ENCODE measurements around the gene PKNOX2.

The PKNOX2 gene

DNA sequence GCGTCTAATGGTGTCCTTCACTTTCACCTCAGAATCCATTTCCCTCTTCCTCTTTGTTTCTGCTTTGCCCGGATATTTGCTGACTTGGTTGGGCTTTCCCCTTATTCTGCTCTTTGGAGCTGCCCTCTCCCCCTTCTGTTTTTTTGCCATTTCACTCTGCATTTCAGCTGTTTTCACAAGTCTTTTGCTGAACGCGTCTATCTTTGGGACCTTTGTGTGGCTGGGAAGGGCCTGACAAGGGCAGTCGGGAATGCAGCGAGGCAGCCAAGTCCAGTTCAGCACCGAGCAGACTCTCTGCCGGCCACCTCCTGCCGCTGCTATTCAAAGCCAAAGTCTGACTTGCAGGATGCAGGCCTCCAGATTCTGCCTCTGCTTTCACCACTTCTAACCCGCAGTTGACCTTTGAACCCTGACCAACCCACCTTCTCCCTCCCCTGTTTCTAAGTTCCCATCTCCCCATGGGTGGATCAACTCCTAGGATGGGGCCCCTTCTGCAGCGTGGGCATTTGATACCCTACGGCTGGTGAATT lies 293.3 kb downstream of the PKNOX2 start:
- Histone ChIP-seq H3K9ac (ENCODE audit: low read depth, low read length) (no peak overlapping the region), H3K27me3 (ENCODE audit: insufficient read depth, low read length) (no peaks in the 10 kb centered on the region), H3K4me3 (ENCODE audit: low read length) (no peak overlapping the region), H3K9me3 (ENCODE audit: insufficient read depth, low read depth, low read length) (no peaks in the 10 kb centered on the region), H3K4me1 (ENCODE audit: insufficient read depth, low read length) (peaks cover 6% of the 10 kb centered on the region), H3K27ac (ENCODE audit: low read depth, low read length) (peak overlapping the region; percentile 20; the same call in 1 of the 2 replicates), H3K36me3 (ENCODE audit: insufficient read depth, low read length) (no peaks in the 10 kb centered on the region; the same call in 1 of the 2 replicates)
- 55% methylated on average over 12 of the region's 12 CpGs for WGBS

- H3K4me3 ChIP-seq (ENCODE audit: low read length) = no peak overlapping the region
- 89% methylated on average over 6 of the region's 6 CpGs for WGBS
- H3K27me3 ChIP-seq (ENCODE audit: insufficient read depth, low read length) = no peaks in the 10 kb centered on the region
- H3K9ac ChIP-seq (ENCODE audit: low read depth, low read length) = no peak overlapping the region
- H3K27ac ChIP-seq (ENCODE audit: low read depth, low read length) = no peak overlapping the region
- no peaks in the 10 kb centered on the region; the same call in 1 of the 2 replicates for H3K36me3 ChIP-seq (ENCODE audit: insufficient read depth, low read length)
- peaks cover 19% of the 10 kb centered on the region for H3K4me1 ChIP-seq (ENCODE audit: insufficient read depth, low read length)
- H3K9me3 ChIP-seq (ENCODE audit: insufficient read depth, low read depth, low read length) = no peaks in the 10 kb centered on the region
Observed at GRCh38 chr11:125460275-125460674, 295.7 kb downstream of the PKNOX2 start.

DNA sequence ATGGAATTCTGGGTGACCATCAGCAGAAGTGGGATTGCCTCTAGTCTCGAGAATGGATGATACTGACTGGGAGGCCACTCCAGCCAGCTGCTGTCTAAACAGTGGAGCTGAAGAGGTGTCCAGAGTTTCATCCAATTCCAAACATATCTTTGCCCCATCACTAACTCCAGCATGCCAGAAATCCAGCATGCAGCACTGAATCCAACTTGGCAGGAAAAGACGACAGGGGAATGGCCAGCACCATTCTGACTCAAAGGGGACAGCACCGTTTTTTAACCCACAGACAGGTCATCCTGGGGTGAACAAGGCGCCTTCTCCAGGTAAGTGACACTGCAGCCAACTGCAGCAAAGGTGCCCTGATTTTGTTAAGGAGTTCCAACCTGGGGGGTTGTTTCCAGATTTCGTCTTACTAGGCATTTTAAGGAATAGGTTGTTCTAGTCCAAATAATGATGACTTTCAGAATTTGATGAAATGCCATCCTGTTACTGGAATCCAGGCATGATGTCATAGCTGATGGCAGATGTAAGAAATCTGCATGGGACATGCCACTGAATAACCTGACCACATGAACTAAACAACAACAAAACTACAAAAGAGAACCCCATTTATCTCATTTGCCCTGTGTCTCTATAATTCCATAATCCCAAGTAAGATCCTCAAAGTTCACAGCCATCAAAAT lies 299.2 kb downstream of the PKNOX2 start:
- Histone ChIP-seq H3K27me3 (ENCODE audit: insufficient read depth, low read length) (no peaks in the 10 kb centered on the region), H3K9ac (ENCODE audit: low read depth, low read length) (0 out of 2 replicates have a peak overlapping the region, but pooled peaks have one; percentile 3), H3K4me1 (ENCODE audit: insufficient read depth, low read length) (peaks cover 20% of the 10 kb centered on the region), H3K36me3 (ENCODE audit: insufficient read depth, low read length) (no peaks in the 10 kb centered on the region), H3K4me3 (ENCODE audit: low read length) (no peak overlapping the region), H3K27ac (ENCODE audit: low read depth, low read length) (no peak overlapping the region), H3K9me3 (ENCODE audit: insufficient read depth, low read depth, low read length) (no peaks in the 10 kb centered on the region)
- WGBS = 93% methylated on average over 5 of the region's 5 CpGs

- Histone ChIP-seq H3K4me3 (ENCODE audit: low read length) (no peak overlapping the region), H3K36me3 (ENCODE audit: insufficient read depth, low read length) (no peaks in the 10 kb centered on the region), H3K27me3 (ENCODE audit: insufficient read depth, low read length) (no peaks in the 10 kb centered on the region), H3K27ac (ENCODE audit: low read depth, low read length) (no peak overlapping the region), H3K4me1 (ENCODE audit: insufficient read depth, low read length) (peaks cover 20% of the 10 kb centered on the region), H3K9me3 (ENCODE audit: insufficient read depth, low read depth, low read length) (no peaks in the 10 kb centered on the region), H3K9ac (ENCODE audit: low read depth, low read length) (0 out of 2 replicates have a peak overlapping the region, but pooled peaks have one; percentile 3)
- WGBS = 89% methylated on average over 4 of the region's 4 CpGs
Observed at GRCh38 chr11:125464270-125464662, 299.7 kb downstream of the PKNOX2 start.

- Histone ChIP-seq H3K9me3 (ENCODE audit: insufficient read depth, low read depth, low read length) (no peaks in the 10 kb centered on the region), H3K9ac (ENCODE audit: low read depth, low read length) (no peak overlapping the region), H3K4me3 (ENCODE audit: low read length) (no peak overlapping the region), H3K27ac (ENCODE audit: low read depth, low read length) (no peak overlapping the region), H3K36me3 (ENCODE audit: insufficient read depth, low read length) (no peaks in the 10 kb centered on the region), H3K27me3 (ENCODE audit: insufficient read depth, low read length) (no peaks in the 10 kb centered on the region), H3K4me1 (ENCODE audit: insufficient read depth, low read length) (peaks cover 20% of the 10 kb centered on the region)
- 95% methylated on average over 7 of the region's 8 CpGs for WGBS
Observed at GRCh38 chr11:125464666-125465065, 300.1 kb downstream of the PKNOX2 start.

DNA sequence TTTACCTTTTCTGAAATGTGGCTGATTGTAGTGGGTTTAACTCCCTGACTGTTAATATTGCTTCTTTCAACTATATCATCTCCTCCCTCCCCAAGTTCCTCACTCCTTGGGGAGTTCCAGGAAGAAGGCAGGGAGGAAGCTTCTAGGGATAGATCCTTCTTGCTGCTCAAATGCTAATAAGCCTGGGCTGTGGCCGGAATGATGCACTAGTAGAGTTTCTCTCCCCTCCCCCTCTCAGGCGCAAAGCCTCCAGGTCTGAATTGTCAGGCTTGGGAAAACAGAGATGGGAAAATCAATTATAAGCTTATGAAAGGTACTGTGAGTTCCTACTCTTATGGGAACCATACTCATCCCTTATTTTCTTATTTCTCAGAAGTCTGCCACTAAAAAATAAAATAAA lies 300.7 kb downstream of the PKNOX2 start:
- no peaks in the 10 kb centered on the region for H3K36me3 ChIP-seq (ENCODE audit: insufficient read depth, low read length)
- H3K9me3 ChIP-seq (ENCODE audit: insufficient read depth, low read depth, low read length) = no peaks in the 10 kb centered on the region
- no peak overlapping the region for H3K4me3 ChIP-seq (ENCODE audit: low read length)
- no peaks in the 10 kb centered on the region for H3K27me3 ChIP-seq (ENCODE audit: insufficient read depth, low read length)
- H3K9ac ChIP-seq (ENCODE audit: low read depth, low read length) = no peak overlapping the region
- peaks cover 20% of the 10 kb centered on the region for H3K4me1 ChIP-seq (ENCODE audit: insufficient read depth, low read length)
- no CpG with 5 or more reads among the region's 2 CpGs for WGBS
- H3K27ac ChIP-seq (ENCODE audit: low read depth, low read length) = no peak overlapping the region

- 60% methylated on average over 5 of the region's 5 CpGs for WGBS
- no peak overlapping the region for H3K27ac ChIP-seq (ENCODE audit: low read depth, low read length)
- H3K36me3 ChIP-seq (ENCODE audit: insufficient read depth, low read length) = no peaks in the 10 kb centered on the region
- H3K27me3 ChIP-seq (ENCODE audit: insufficient read depth, low read length) = no peaks in the 10 kb centered on the region
- no peaks in the 10 kb centered on the region for H3K9me3 ChIP-seq (ENCODE audit: insufficient read depth, low read depth, low read length)
- peaks cover 20% of the 10 kb centered on the region for H3K4me1 ChIP-seq (ENCODE audit: insufficient read depth, low read length)
- H3K4me3 ChIP-seq (ENCODE audit: low read length) = no peak overlapping the region
- peak overlapping the region; percentile 25; the same call in 1 of the 2 replicates for H3K9ac ChIP-seq (ENCODE audit: low read depth, low read length)
Observed at GRCh38 chr11:125465701-125466100, 301.1 kb downstream of the PKNOX2 start.

DNA sequence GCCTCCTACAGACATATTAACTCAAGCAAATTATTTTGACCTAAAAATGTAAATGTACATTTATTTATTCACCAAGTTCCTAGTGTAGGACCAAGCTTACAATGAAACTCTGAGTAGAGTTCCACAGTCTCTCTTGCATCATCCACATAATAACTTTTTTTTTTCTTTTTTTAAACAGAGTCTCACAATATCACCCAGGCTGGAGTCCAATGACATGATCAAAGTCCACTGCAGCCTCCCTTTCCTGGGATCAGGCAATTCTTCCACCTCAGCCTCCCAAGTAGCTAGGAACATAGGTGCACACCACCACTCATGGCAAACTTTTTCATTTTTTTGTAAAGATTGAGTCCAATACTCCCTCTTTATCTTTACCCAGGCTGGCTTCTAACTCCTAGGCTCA lies 303.5 kb downstream of the PKNOX2 start:
- Histone ChIP-seq H3K4me3 (ENCODE audit: low read length) (no peak overlapping the region), H3K27me3 (ENCODE audit: insufficient read depth, low read length) (no peaks in the 10 kb centered on the region), H3K27ac (ENCODE audit: low read depth, low read length) (no peak overlapping the region), H3K9me3 (ENCODE audit: insufficient read depth, low read depth, low read length) (no peaks in the 10 kb centered on the region), H3K9ac (ENCODE audit: low read depth, low read length) (no peak overlapping the region), H3K4me1 (ENCODE audit: insufficient read depth, low read length) (peaks cover 20% of the 10 kb centered on the region), H3K36me3 (ENCODE audit: insufficient read depth, low read length) (no peaks in the 10 kb centered on the region)

- no peaks in the 10 kb centered on the region for H3K36me3 ChIP-seq (ENCODE audit: insufficient read depth, low read length)
- H3K4me3 ChIP-seq (ENCODE audit: low read length) = no peak overlapping the region
- no peak overlapping the region for H3K27ac ChIP-seq (ENCODE audit: low read depth, low read length)
- H3K9ac ChIP-seq (ENCODE audit: low read depth, low read length) = no peak overlapping the region
- peaks cover 18% of the 10 kb centered on the region for H3K4me1 ChIP-seq (ENCODE audit: insufficient read depth, low read length)
- H3K27me3 ChIP-seq (ENCODE audit: insufficient read depth, low read length) = no peaks in the 10 kb centered on the region
- 94% methylated on average over 2 of the region's 2 CpGs for WGBS
- no peaks in the 10 kb centered on the region for H3K9me3 ChIP-seq (ENCODE audit: insufficient read depth, low read depth, low read length)
Observed at GRCh38 chr11:125468852-125469251, 304.3 kb downstream of the PKNOX2 start.

GRCh38 chr11:125470355-125470754 lies 305.8 kb downstream of the PKNOX2 start:
- Histone ChIP-seq H3K27ac (ENCODE audit: low read depth, low read length) (no peak overlapping the region), H3K9me3 (ENCODE audit: insufficient read depth, low read depth, low read length) (no peaks in the 10 kb centered on the region), H3K36me3 (ENCODE audit: insufficient read depth, low read length) (no peaks in the 10 kb centered on the region), H3K27me3 (ENCODE audit: insufficient read depth, low read length) (no peaks in the 10 kb centered on the region), H3K9ac (ENCODE audit: low read depth, low read length) (no peak overlapping the region), H3K4me3 (ENCODE audit: low read length) (no peak overlapping the region), H3K4me1 (ENCODE audit: insufficient read depth, low read length) (peaks cover 5% of the 10 kb centered on the region)
- 90% methylated on average over 2 of the region's 2 CpGs for WGBS

- peaks cover 11% of the 10 kb centered on the region for H3K4me1 ChIP-seq (ENCODE audit: insufficient read depth, low read length)
- H3K27me3 ChIP-seq (ENCODE audit: insufficient read depth, low read length) = no peaks in the 10 kb centered on the region
- 81% methylated on average over 2 of the region's 3 CpGs for WGBS
Observed at GRCh38 chr11:125476721-125477120, 312.2 kb downstream of the PKNOX2 start.

More at GRCh38 chr11:125476721-125477120, 312.2 kb downstream of the PKNOX2 start:
- Histone ChIP-seq H3K4me3 (ENCODE audit: low read length) (no peak overlapping the region), H3K9ac (ENCODE audit: low read depth, low read length) (no peak overlapping the region), H3K9me3 (ENCODE audit: insufficient read depth, low read depth, low read length) (no peaks in the 10 kb centered on the region), H3K36me3 (ENCODE audit: insufficient read depth, low read length) (no peaks in the 10 kb centered on the region; the same call in 1 of the 2 replicates), H3K27ac (ENCODE audit: low read depth, low read length) (no peak overlapping the region)
